GM13976 (cell line): Measurements from ENCODE around the gene TMEM235.

Experiments
- DNase-seq: peaks from one replicate; pipeline ENCODE4 v3.0.0; 2012; ENCODE audit warnings: low spot score
- in situ Hi-C: fragments of 300-500 bp; cut with MboI; formaldehyde crosslinking; loops from one replicate; pipeline ENCODE4 v1.12.0; 2022; ENCODE audit warnings: low sequenced_read_pairs, mixed read lengths, inconsistent platforms; ENCODE audit not compliant: unreplicated experiment
- TF ChIP-seq, protein P1 (sequence below): IDR thresholded peaks from 2 replicates; pipeline ENCODE4 v1.5.1; 2012; ENCODE audit warnings: borderline replicate concordance, mild to moderate bottlenecking; ENCODE audit not compliant: insufficient read depth; ENCODE audit errors: extremely low read depth, missing control alignments, control extremely low read depth

Gene TMEM235

DNA sequence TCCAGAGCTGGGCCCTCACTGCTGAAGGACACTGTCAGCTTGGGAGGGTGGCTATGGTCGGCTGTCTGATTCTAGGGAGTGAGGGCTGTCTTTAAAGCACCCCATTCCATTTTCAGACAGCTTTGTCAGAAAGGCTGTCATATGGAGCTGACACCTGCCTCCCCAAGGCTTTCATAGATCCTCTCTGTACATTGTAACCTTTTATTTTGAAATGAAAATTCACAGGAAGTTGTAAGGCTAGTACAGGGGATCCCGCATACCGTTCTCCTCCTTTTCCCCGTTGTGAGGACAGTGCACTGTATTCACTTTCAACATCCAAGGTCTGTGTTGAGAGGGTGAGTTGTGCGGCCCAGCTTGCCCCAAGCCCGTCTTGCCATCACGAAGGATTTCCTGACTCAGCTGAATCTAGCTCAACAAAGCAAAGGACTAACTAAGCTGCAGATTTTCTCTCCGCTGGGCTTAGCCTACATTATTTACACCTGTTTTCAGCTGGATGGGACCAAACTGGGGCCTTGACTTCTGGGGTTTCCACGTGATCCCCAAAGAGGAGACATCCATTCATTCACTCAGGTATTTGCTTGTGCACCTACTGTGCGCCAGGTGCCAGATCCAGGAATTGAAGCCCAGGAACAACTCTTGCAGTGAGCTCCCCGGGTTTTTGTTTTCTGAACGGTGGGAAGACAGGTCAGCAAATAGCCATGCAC is 5.2 kb upstream of the TMEM235 start:
- TF ChIP-seq, protein P1, sequence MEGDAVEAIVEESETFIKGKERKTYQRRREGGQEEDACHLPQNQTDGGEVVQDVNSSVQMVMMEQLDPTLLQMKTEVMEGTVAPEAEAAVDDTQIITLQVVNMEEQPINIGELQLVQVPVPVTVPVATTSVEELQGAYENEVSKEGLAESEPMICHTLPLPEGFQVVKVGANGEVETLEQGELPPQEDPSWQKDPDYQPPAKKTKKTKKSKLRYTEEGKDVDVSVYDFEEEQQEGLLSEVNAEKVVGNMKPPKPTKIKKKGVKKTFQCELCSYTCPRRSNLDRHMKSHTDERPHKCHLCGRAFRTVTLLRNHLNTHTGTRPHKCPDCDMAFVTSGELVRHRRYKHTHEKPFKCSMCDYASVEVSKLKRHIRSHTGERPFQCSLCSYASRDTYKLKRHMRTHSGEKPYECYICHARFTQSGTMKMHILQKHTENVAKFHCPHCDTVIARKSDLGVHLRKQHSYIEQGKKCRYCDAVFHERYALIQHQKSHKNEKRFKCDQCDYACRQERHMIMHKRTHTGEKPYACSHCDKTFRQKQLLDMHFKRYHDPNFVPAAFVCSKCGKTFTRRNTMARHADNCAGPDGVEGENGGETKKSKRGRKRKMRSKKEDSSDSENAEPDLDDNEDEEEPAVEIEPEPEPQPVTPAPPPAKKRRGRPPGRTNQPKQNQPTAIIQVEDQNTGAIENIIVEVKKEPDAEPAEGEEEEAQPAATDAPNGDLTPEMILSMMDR: no peak
- in situ Hi-C loops: no loop called here
- no peak for DNase-seq

DNA sequence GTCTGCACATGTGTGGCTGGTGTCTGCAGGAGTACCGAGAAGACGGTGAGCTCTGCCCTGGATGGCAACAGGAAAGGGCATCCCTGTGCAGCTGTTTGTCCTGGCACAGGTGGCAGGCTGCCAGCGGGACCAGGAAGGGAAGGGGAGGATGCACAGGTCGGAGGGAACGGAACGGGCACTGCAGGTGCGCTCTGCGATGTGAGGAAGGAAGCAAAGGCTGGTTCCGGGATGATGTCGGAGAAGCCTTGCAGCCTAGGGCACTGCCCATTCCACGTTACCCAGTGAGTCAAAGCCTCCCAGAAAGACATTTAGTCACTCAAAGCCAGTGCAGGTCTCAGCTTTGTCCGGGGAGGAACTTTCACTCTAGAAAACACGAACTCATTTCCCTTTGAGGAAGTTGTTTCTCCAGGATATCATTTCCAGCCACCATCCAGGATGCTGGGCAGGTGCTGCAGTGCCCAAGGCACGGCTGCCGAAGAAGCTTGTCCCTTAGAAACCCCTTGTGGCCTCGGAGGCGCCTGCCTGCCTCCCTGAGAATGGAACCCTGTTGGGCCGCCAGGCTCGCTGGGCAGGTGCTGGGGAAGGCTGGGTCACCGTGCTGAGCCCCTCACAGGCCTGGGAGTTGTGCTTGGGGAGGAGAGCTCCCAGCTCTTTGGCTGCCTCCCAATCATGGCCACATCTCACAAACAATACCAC is 4.5 kb upstream of the TMEM235 start:
- in situ Hi-C loops: no loop called here
- TF ChIP-seq, protein P1: no peak

DNA sequence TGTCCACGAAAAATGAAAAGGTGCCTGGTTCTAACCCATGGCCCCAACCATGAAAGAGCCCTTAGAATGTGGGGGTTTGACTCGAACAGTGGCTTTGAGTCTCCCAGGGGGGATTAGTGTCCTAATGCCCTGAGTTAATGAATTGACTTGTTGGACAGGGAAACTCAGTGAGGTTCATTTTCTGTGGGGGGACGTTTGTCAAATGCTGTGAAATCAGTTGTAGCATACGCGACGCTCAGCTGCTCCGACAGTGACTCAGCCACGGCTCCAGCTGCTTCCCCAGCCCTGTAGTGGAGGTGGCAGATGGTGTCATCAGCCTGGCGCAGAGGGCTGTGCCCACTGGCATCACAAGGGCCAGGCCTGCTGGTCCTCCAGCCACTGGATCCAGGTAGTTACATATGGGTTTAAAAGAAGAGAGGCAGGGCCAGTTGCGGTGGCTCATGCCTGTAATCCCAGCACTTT is 3.9 kb upstream of the TMEM235 start:
- DNase-seq: no peak
- in situ Hi-C loops: no loop called here
- TF ChIP-seq, protein P1: no peak

More for the DNA sequence above, 4.5 kb upstream of the TMEM235 start:
- no peak for DNase-seq

DNA sequence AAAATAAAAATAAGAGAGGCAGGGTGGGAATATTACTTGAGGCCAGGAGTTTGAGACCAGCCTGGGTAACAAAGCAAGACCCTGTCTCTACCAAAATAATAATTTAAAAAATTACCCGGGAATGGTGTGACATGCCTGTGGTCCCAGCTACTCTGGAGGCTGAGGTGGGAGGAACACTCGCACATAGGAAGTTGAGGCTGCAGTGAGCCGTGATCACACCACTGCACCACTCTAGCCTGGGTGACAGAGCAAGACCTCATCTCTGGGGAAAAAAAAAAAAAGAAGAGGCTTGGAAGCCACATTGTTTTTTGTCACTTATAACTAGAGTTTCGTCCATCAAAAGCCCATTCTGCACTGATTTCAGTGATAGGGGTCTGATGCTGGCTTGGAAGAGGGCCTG is 3.3 kb upstream of the TMEM235 start:
- no peak for DNase-seq
- in situ Hi-C loops: no loop called here
- TF ChIP-seq, protein P1: no peak

DNA sequence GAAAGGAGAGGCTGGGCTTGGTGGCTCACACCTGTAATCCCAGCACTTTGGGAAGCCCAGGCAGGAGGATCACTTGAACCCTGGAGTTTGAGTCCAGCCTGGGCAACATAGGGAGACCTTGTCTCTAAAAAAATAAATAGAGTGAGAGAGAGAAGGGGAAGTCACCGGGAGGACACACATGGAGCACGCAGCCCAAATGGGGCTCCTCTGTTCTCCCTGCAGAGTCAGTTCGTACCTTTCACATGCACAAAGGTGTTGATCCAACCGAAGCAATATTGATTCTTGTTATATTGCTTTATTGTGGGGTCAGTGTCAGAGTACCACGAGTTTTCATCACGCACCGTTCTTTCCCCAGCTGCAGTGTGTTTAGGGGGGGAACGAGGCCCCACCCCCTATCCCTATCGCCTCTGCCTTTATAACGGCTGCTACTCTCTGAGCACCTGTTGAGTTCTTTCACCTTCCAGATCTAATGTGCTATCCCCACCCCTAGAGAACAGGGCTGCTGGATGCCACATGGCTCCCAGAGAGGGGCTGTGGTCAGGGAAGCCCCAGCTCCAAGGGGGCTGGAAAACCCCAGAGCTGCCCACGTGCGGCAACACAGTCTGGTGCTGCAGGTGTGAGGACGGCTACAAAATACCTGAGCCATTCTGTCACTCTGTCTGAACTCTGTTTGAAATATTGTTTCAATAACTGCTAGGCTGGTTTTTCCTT is 1.0 kb upstream of the TMEM235 start:
- no peak for DNase-seq
- in situ Hi-C loops: no loop called here
- TF ChIP-seq, protein P1: no peak

DNA sequence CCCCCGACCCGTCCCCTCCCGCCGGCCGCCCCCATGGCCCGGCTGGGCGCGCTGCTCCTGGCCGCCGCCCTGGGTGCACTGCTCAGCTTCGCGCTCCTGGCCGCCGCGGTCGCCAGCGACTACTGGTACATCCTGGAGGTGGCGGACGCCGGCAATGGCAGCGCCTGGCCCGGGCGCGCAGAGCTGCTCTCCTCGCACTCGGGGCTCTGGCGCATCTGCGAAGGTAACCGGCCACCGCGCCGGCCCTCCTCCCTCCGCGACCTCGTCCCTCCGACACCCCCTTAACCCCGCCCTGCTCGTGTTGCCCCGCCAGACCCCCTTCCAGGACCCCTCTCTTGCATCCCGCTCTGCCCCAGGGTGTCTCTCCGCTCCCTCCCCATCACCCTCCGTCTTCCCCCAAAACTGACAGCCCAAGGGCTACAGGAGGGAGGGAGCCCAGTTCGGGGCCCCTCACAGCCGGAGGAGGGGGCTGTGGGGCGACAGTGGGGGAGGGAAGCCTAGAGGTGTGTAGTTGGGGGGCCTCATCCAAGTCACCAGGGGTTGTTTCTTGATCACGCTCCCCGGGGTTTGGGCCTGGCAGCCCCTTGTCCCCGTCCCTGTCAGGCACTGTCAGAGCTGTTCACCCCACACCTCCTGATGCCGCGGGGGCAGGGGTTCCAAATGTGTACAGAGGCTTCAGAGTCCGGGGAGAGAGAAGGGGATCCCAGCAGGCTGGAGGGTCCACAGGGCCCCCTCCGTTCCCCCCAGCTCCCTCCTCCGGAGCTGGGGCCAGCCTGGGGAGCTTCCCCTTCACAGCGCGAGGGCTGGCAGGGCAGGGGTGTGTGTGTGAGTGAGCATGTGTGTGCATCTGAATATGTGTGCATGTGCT is 794 bp downstream of the TMEM235 start:
- peak; percentile 72 for DNase-seq
- in situ Hi-C loops: no loop called here

More for the DNA sequence above, 794 bp downstream of the TMEM235 start:
- TF ChIP-seq, protein P1: no peak
